HFFc6 (cell line): ENCODE measurements around the gene CLVS2. TPM values are rescaled to one million over a fixed set of nuclear protein-coding genes. Genes with fewer than 3 reads are reported as not detected.

Experiments used
- DNase-seq: peaks from one replicate; pipeline ENCODE4 v3.0.0-alpha.2; 2018
- H3K27ac Mint-ChIP-seq: 2 replicates; pipeline ENCODE4 v1.8.0; 2020; ENCODE audit warnings: mild to moderate bottlenecking, mixed read lengths
- H3K27me3 Mint-ChIP-seq: 2 replicates; pipeline ENCODE4 v1.8.0; 2021; ENCODE audit warnings: mild to moderate bottlenecking, moderate library complexity, mixed read lengths; ENCODE audit not compliant: insufficient read depth
- H3K36me3 Mint-ChIP-seq: 2 replicates; pipeline ENCODE4 v1.8.0; 2021; ENCODE audit warnings: low read depth, mixed read lengths
- H3K4me1 Mint-ChIP-seq: 2 replicates; pipeline ENCODE4 v1.8.0; 2020; ENCODE audit warnings: low read depth, mixed read lengths
- H3K4me3 Mint-ChIP-seq: 2 replicates; pipeline ENCODE4 v1.8.0; 2020; ENCODE audit warnings: mild to moderate bottlenecking, moderate library complexity, mixed read lengths
- H3K9me3 Mint-ChIP-seq: 2 replicates; pipeline ENCODE4 v1.8.0; 2020; ENCODE audit warnings: mild to moderate bottlenecking, mixed read lengths
- total RNA-seq, 6 experiments: library from RNA; stranded (reverse); fragmentation: NEBNext Ultra II Directional; extraction: Animal tissue kit (Norgen Biotek cat#: 25700); gene quantifications; 2 replicates in 1 of 6; 3 replicates in 5 of 6; pipeline ENCODE4 v1.2.3, GENCODE V29; 2021
- TF ChIP-seq, protein P1 (sequence below): fragments of 200-600 bp; sonication (generic); IDR thresholded peaks from 2 replicates; pipeline ENCODE4 v1.5.0; 2021; ENCODE audit warnings: antibody characterized with exemption, mild to moderate bottlenecking

The CLVS2 gene
- total RNA-seq, 6 experiments from 2014 or later = not detected

DNA sequence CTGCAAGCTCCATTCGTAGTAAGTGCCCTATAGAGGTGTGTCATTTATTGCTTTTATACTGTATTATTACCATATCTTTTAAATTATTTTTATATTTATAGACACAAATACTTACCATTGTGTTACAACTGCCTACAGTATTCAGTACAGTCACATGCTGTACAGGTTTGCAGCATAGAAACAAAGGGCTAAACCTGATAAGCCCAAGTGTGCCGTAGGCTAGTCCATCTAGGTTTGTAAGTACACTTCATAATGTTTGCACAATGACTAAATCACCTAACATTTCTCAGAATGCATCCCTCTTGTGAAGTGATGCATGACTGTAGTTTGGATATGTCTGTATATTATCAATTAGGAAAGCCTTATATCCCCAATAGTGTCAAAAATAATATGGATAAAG, 122.8 kb downstream of the CLVS2 start:
- H3K36me3 Mint-ChIP-seq = no peaks in the 10 kb centered on the region; the same call in 1 of the 2 replicates
- H3K27ac Mint-ChIP-seq = no peak overlapping the region
- H3K27me3 Mint-ChIP-seq = peaks cover 2% of the 10 kb centered on the region; the same call in 1 of the 2 replicates
- TF ChIP-seq, protein P1, sequence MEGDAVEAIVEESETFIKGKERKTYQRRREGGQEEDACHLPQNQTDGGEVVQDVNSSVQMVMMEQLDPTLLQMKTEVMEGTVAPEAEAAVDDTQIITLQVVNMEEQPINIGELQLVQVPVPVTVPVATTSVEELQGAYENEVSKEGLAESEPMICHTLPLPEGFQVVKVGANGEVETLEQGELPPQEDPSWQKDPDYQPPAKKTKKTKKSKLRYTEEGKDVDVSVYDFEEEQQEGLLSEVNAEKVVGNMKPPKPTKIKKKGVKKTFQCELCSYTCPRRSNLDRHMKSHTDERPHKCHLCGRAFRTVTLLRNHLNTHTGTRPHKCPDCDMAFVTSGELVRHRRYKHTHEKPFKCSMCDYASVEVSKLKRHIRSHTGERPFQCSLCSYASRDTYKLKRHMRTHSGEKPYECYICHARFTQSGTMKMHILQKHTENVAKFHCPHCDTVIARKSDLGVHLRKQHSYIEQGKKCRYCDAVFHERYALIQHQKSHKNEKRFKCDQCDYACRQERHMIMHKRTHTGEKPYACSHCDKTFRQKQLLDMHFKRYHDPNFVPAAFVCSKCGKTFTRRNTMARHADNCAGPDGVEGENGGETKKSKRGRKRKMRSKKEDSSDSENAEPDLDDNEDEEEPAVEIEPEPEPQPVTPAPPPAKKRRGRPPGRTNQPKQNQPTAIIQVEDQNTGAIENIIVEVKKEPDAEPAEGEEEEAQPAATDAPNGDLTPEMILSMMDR = no peak
- no peak overlapping the region for H3K4me3 Mint-ChIP-seq
- no peak for DNase-seq
- peaks cover 37% of the 10 kb centered on the region for H3K9me3 Mint-ChIP-seq
- H3K4me1 Mint-ChIP-seq = no peaks in the 10 kb centered on the region

Other genes starting within 250 kb of the CLVS2 start
- not detected for gene FABP7, start 216.5 kb upstream of the CLVS2 start, total RNA-seq
- gene SMPDL3A, start 207.0 kb upstream of the CLVS2 start, total RNA-seq = 1 to 10 TPM; 4.8 to 8.2 (median 6.8) TPM